Immature natural killer cell (primary cell): ENCODE measurements around the gene TAL1. TPM values are rescaled to one million over a fixed set of nuclear protein-coding genes. Genes with fewer than 3 reads are reported as not detected.

Experiments used
- DNase-seq, 3 donors: peaks; one replicate each; pipeline ENCODE4 v3.0.0; 2022; ENCODE audit warnings: mixed read lengths in 1 of 3
- H3K27ac Mint-ChIP-seq, 6 donors: one replicate each; pipeline ENCODE4 v1.8.0; 2020; ENCODE audit warnings: mixed read lengths in 6 of 6, mild to moderate bottlenecking in 5 of 6, inconsistent platforms in 4 of 6, moderate library complexity in 3 of 6
- H3K27me3 Mint-ChIP-seq, 3 donors: one replicate each; pipeline ENCODE4 v1.8.0; 2020 to 2021; ENCODE audit warnings: low read depth in 3 of 3, mild to moderate bottlenecking in 3 of 3, mixed read lengths in 3 of 3, moderate library complexity in 3 of 3, inconsistent platforms in 1 of 3
- H3K36me3 Mint-ChIP-seq, 3 donors: one replicate each; pipeline ENCODE4 v1.8.0; 2020; ENCODE audit warnings: mixed read lengths in 3 of 3, inconsistent platforms in 2 of 3, mild to moderate bottlenecking in 2 of 3
- H3K4me1 Mint-ChIP-seq, 2 donors: one replicate each; pipeline ENCODE4 v1.8.0; 2020; ENCODE audit warnings: inconsistent platforms in 2 of 2, mild to moderate bottlenecking in 2 of 2, mixed read lengths in 2 of 2, moderate library complexity in 1 of 2
- H3K4me3 Mint-ChIP-seq, 5 donors: one replicate each; pipeline ENCODE4 v1.8.0; 2020; ENCODE audit warnings: mild to moderate bottlenecking in 5 of 5, mixed read lengths in 5 of 5, inconsistent platforms in 3 of 5, moderate library complexity in 3 of 5
- H3K9me3 Mint-ChIP-seq, 6 donors: one replicate each; pipeline ENCODE4 v1.8.0; 2020; ENCODE audit warnings: mild to moderate bottlenecking in 6 of 6, mixed read lengths in 6 of 6, inconsistent platforms in 4 of 6, moderate library complexity in 3 of 6
- polyA plus RNA-seq, 3 donors: library from polyadenylated mRNA; unstranded; fragments of 300-500 nt; fragmentation: Illumina TruSeq; gene quantifications; one replicate each; pipeline ENCODE4 v1.2.3, GENCODE V29; 2021

TAL1 gene
- polyA plus RNA-seq, 3 donors from 2014 or later, result 1.7 TPM; not detected in 2

DNA sequence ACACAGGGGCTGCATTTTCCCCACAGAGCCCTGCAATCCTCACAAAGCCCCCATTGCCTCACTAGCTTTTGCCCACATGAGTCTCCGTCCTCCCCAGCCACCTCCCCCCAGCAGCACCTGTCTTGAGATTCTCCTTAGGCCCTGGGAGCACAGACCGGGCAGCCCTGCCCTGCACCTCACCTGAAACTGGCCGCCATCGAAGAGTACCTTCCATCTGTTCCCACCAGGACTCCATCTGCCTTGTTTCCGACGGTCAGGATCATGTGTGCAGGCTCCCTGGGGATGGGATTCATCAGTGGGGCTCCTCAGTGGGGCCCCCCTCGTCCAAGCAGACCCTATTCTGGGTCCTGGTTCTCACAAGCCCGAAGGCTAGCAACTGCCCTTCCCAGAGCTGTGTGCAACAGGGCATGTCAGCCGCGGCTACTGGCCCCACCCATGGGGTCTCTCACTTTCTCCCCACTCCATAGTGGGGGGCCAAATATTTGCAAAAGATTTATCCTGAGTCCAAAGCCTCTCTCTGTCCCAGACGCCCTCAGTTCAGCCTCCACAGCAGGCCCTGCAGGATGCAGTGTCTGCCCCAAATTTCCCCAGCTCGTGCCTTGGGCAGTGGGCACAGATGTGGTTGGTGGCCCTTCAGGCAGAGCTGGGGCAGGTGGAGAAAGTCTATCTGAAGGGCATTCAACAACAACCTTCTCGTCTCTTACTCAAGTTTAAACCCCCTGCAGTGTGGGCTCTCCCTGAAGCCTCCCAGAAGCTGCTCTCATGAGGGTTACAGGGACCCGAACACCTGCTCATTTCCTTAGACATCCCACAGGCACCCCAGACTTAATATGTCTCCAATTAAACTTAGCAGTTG is 47.0 kb downstream of the TAL1 start:
- no peak for DNase-seq
- Mint-ChIP-seq H3K9me3 (no peaks in the 10 kb centered on the region), H3K4me1 (no peaks in the 10 kb centered on the region), H3K27ac (no peak overlapping the region), H3K36me3 (no peaks in the 10 kb centered on the region), H3K27me3 (peaks cover 0 to 8% (median 7%) of the 10 kb centered on the region in 3 donors), H3K4me3 (no peak overlapping the region)

DNA sequence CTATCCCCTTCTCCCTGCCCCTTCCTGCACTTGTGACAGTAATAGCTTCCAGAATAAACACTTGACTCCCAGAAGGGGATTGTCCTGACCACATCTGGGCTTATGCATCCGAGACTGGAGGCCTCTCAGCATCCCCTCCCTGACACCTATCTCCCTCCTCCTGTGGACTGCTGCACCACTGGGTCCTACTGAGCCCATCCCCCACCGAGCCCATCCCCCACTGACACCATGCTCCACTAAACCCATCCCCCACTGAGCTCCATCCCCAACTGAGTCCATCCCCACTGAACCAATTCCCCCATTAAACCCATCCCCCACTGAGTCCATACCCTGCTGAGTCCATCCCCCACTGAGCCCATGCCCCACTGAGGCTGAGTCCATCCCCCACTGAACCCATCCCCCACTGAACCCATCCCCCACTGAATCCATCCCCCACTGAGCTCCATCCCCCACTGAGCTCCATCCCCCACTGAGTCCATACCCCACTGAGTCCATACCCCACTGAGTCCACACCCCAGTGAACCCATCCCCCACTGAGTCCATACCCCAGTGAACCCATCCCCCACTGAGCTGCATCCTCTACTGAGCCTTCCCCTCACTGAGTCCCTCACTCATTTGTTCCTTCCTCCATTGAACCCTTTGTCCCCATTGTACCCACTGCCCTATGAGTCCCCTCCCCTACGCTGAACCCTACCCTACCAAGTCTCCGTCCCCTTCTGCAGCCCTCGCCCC is 47.8 kb downstream of the TAL1 start:
- peaks cover 5 to 6% of the 10 kb centered on the region in 2 donors for H3K4me1 Mint-ChIP-seq
- H3K27ac Mint-ChIP-seq, result no peak overlapping the region
- H3K4me3 Mint-ChIP-seq, result no peak overlapping the region
- H3K9me3 Mint-ChIP-seq, result no peaks in the 10 kb centered on the region
- H3K36me3 Mint-ChIP-seq, result no peaks in the 10 kb centered on the region
- DNase-seq, result no peak
- H3K27me3 Mint-ChIP-seq, result peaks cover 5 to 11% (median 9%) of the 10 kb centered on the region in 3 donors

DNA sequence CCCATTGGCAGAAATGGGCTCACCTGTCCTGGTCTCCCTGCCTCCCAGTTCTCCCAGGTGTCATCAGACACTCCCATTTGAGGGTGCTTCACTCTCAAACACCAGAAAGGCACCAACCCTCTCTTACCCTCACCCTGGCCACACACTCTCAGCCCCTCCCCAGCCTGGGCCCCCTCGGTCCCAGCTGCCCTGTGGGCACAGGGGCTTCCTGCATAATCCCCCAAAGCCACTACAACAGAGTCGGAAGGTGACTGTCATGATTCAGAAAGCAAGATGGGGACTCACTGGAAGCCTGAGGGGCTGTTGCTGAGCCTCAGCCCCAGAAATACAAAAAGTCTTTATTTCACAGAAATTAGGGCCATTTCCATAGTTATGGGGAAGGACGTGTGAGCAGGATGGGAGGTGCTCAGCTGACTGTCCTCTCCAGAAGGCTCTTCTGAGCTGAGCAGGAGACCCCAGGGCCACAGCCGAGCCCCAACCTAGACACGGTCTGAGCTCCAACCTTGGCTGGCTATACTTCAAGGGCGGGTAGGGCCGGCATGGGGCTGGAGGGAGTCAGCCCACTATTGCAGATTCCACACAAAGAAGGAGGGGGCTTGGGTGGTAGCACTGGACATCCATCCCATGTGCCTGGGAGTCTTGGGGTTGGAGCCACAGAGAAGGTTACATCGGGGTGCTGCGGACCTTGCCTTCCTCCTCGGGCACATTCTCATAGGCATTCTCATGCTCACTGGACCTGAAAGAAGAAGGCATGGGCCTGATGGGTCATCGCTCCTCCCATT is 48.5 kb downstream of the TAL1 start:
- peaks cover 10 to 15% (median 12%) of the 10 kb centered on the region in 3 donors for H3K27me3 Mint-ChIP-seq

DNA sequence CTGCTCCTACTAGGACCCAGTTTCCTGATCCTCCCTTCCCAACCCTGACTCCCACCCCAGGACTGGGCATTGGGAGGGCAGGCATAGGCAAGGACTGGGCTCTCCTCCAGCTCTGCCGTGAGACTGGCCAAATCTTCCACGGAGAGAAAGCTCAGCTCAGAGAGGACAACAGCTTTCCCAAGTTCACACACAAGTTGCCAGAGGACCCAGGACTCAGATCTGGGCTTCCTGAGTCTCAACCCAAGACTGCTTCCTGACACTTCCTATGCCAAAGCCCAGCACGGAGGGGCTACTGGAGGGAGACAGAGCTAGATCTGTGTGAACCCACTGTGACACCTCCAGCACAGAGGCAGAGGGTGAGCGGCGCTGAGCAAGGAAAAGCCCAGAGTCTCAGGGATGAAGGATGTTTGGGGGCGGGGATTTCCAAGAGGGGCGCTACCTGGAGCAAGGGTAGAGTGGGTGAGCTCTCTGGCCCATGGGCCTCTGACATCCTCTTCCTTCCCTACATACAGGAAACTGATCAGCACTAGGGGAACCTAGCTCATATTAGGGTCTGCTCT is 49.3 kb downstream of the TAL1 start:
- Mint-ChIP-seq H3K4me1 (peaks cover 8 to 11% of the 10 kb centered on the region in 2 donors), H3K36me3 (no peaks in the 10 kb centered on the region), H3K27ac (no peak overlapping the region), H3K9me3 (no peaks in the 10 kb centered on the region), H3K4me3 (no peak overlapping the region), H3K27me3 (peaks cover 11 to 15% (median 12%) of the 10 kb centered on the region in 3 donors)
- DNase-seq, result no peak

More for the DNA sequence above, 48.5 kb downstream of the TAL1 start:
- Mint-ChIP-seq H3K27ac (no peak overlapping the region), H3K36me3 (no peaks in the 10 kb centered on the region), H3K4me3 (no peak overlapping the region), H3K4me1 (peaks cover 8 to 11% of the 10 kb centered on the region in 2 donors), H3K9me3 (no peaks in the 10 kb centered on the region)
- no peak for DNase-seq

DNA sequence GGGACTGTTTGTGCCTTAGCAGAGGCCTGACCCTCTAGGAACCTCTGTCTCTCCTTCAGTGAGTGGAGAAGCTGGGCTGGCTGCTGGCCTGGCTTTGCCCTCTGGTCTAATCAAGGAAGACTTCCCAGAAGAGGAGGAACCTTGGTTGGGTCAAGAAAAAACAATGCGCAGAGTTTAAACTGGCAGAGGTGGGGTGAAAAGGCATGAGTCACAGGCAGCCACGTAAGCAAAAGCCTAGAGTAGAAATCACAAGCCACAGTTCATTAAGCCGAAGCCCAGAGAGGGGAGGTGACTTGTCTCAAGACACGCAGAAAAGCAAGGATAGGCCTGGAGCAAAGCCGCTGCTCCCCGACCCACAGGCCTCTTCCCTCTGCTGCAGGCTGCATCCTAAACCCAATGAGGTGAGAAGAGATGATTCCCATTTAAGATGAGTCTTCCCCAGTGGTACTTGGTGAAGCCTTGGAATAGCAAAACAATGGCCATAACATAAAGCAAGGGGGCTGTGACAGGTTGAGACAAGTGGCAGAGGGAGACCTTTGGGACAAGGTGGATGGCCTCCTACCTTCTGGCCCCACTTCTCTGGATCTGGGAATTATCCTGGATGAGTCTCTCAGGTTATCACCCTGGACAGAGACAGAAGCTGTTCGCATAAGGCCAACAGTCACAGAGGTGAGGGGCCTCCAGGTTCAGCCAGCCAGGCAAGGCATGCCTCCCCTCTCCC is 49.9 kb downstream of the TAL1 start:
- Mint-ChIP-seq H3K36me3 (no peaks in the 10 kb centered on the region), H3K4me3 (no peak overlapping the region), H3K4me1 (peaks cover 8 to 11% of the 10 kb centered on the region in 2 donors), H3K9me3 (no peaks in the 10 kb centered on the region), H3K27me3 (peaks cover 11 to 15% (median 12%) of the 10 kb centered on the region in 3 donors), H3K27ac (no peak overlapping the region)
- no peak for DNase-seq

DNA sequence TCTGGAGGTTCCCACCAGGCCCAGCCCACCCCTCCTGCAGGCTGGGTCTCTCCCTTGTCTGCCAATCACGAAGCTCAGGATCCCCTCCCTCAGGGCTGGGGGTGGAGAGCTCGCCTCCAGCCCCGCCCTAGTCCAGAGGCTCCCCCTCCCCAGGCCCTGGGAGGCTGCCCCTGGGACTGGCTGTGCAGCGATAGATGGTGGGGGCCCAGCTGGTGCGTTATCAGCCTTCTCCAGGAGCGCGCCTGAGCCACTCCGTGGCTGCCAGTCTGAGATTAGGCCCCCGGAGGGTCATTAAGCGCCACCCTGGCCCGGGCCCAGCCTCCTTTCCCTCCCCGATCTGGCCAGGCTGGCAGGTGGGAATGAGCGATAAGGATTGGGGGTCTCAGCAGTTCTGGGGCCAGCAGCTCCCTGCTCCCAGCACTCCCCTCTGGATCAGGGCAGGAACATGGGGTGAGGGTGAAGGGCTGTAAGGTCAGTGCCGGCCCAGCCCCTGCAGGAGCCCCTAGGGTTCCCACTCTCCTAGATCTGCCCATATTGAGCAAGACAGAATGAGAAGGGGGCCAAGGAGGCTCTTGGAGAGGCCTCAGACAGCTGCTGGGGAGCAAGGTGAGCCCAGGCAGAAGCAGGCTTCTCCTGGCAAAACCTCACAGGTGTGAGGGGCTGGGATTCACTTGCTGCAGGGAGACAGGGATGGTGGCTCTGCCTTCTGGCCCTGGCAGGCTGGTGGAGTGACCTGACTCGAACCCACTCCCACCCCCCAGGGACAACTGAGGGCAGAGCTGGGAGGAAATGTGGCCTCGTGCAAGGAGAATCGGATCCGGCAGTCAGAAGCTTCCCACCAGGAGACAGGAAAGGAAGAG is 50.7 kb downstream of the TAL1 start:
- H3K9me3 Mint-ChIP-seq, result no peaks in the 10 kb centered on the region
- no peak overlapping the region for H3K4me3 Mint-ChIP-seq
- DNase-seq, result no peak
- no peak overlapping the region for H3K27ac Mint-ChIP-seq
- H3K4me1 Mint-ChIP-seq, result peaks cover 8 to 11% of the 10 kb centered on the region in 2 donors
- H3K36me3 Mint-ChIP-seq, result no peaks in the 10 kb centered on the region
- H3K27me3 Mint-ChIP-seq, result peaks cover 11 to 15% (median 13%) of the 10 kb centered on the region in 3 donors

DNA sequence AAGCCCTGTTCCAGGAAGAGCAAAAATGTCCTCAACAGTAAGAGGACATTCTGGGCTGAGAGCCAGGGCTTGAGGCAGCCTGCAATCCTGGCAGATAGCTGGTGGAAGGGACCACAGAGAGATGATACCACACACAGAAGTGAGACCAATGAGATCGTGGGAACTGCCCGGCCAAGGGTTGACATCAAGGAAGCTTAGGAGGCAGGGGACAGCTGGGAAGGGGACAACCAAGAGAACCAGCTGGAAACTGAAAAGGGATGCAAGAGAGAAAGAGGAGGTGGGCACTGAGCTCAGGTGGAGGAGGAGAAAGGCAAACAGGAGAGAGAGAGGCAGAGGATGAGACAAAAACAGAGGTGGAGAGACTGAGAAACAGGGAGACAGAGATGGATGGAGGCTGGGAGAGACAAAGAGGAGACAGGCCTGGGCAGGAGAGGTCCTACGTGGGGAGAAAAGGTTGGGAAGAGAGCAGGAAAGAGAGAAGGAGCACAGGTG is 51.4 kb downstream of the TAL1 start:
- Mint-ChIP-seq H3K27me3 (peaks cover 11 to 16% (median 15%) of the 10 kb centered on the region in 3 donors), H3K4me3 (peak overlapping the region in 1 of 5 donors; percentile 39), H3K9me3 (no peaks in the 10 kb centered on the region), H3K4me1 (peaks cover 8 to 11% of the 10 kb centered on the region in 2 donors), H3K36me3 (no peaks in the 10 kb centered on the region), H3K27ac (no peak overlapping the region)
- DNase-seq, result no peak

DNA sequence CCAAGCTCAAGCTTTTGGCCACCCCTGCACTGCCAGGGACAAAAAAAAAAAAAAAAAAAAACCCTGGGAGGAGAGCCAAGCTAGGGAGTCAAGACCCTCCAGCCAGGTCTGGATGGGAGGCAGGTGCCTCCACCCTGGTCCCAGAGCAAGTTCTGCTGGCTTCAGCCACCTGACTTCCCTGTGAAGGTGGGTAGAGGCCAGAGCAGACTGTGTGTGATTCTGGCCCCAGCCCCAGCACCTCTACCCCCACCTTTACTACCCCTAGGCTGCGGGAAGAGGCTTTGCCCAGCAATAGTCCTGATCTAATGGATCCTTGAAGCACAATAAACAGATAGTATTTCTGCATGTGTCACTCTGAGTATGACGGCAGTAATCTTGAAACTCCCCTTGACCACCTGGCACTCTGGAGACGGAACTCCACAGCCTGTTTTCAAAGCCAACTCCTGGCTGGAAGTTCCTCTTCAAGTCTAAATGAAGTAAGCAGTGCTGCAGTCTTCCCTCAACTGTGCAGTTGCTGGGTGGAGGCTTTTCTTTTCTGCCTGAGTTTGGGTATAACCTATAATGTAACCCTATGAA is 51.9 kb downstream of the TAL1 start:
- no peak for DNase-seq
- Mint-ChIP-seq H3K36me3 (no peaks in the 10 kb centered on the region), H3K27ac (no peak overlapping the region), H3K4me3 (peak overlapping the region in 3 of 5 donors; percentile 32 to 76 (median 39)), H3K9me3 (no peaks in the 10 kb centered on the region), H3K4me1 (peaks cover 11% of the 10 kb centered on the region in 2 donors), H3K27me3 (peaks cover 11 to 16% (median 15%) of the 10 kb centered on the region in 3 donors)

DNA sequence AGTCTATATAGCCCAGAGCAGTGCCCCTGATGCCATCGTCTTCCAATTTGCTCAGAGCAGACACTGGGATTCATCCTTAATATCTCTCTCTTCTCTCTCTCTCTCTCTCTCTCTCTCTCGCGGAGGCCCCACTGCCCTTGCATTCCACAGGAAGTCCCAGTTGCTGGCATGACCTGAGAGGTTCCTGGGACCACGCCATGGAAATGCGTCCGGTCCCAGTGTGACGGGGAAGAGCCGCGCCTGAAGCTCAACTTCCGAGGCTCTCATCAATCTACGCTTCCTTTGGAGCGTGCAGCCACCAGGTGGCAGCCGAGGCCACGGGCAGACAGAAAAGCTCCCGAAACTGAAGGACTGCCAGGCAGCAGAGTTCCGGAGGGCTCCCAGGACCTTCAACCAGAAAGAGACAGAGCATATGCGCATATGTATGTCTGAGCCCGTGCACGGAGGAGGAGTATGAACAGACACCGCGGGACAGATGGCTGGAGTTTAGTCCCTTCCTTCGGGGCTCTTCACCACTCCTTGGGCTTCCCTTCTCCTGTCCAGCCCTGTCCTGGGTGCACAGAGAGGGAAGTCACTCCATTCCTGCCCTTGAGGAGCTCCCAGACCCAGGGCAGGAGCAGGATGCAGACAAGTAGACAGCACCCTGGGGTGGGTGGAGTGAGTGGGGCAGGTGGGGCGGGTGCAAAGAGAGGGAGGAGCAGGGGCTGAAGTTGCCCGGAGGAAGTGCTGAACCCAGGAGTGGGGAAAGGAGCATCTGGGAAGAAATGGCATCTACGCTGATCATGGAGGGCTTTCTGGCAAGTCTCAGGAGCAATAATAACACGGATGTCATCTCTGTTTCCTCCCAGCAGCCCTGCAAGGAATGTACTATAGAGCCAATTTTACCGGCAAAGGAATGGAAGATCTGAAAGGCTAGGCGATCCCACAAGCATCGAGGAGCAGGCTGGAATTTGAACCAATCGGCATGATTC is 52.7 kb downstream of the TAL1 start:
- peak overlapping the region; percentile 73 to 89 (median 83) for H3K4me3 Mint-ChIP-seq

DNA sequence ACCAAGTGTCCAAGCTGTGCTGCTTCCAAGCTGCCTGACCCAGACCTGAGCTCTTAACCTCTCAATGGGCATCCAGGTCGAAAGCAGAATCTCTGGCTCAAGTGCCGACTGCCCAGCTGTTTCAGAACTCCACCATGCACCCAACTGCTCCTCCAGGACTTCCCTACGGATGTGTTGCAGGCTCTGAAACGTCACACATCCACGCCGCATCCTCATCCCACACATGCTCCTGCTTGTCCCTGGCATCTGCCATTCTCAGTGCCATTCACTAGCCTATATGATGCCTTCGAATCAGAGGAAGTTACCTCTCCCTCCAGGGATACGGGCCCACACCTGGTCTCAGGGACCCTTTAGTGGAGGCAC is 53.4 kb downstream of the TAL1 start:
- Mint-ChIP-seq H3K27me3 (peaks cover 11 to 16% (median 12%) of the 10 kb centered on the region in 3 donors), H3K4me3 (peak overlapping the region in 3 of 5 donors; percentile 73 to 89 (median 76)), H3K9me3 (no peaks in the 10 kb centered on the region), H3K4me1 (peaks cover 11 to 12% of the 10 kb centered on the region in 2 donors), H3K36me3 (no peaks in the 10 kb centered on the region), H3K27ac (peak overlapping the region in 1 of 6 donors; percentile 44)
- DNase-seq, result no peak

More for the DNA sequence above, 52.7 kb downstream of the TAL1 start:
- Mint-ChIP-seq H3K4me1 (peaks cover 11 to 12% of the 10 kb centered on the region in 2 donors), H3K27ac (peak overlapping the region in 4 of 6 donors; percentile 44 to 84 (median 74)), H3K27me3 (peaks cover 11 to 16% (median 12%) of the 10 kb centered on the region in 3 donors), H3K9me3 (no peaks in the 10 kb centered on the region), H3K36me3 (no peaks in the 10 kb centered on the region)
- DNase-seq, result peak; percentile 41 to 59 (median 54)

DNA sequence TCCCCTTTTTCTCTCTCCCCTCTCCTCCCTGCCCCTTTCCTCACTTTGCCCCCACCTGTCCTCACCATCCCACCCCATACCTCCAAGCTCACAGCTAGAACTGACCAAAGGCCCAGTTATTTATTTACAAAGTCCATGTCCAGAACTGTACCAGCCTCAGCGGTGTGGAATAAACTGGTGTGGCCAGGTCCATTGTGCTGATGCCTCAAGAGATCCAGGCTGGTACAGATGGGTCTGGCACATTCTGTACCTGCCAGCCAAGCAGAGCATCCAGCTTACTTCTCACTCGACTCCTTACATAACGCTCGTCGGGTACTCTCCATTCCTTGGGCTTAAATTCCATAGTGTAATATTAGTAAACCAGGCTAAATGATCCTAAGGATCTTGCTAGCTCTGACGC is 54.0 kb downstream of the TAL1 start:
- Mint-ChIP-seq H3K27ac (no peak overlapping the region), H3K4me3 (no peak overlapping the region), H3K36me3 (no peaks in the 10 kb centered on the region), H3K27me3 (peaks cover 12 to 13% (median 12%) of the 10 kb centered on the region in 3 donors), H3K4me1 (peaks cover 11 to 12% of the 10 kb centered on the region in 2 donors), H3K9me3 (no peaks in the 10 kb centered on the region)
- no peak for DNase-seq
